OCI-M2 (cell line): ENCODE measurements around the gene SLC22A14.
"Not testable (repeated sequence)": the region's sequence is repeated elsewhere in the genome, so short reads cannot be mapped to it uniquely, and the experiment has no call there.

Source experiments
- DNase-seq: peaks from one replicate; lab custom pipeline; 2025; ENCODE audit not compliant: unreplicated experiment; lab: John Stamatoyannopoulos, UW

Gene SLC22A14

GRCh38 chr3:38281895-38282686, at the start of gene SLC22A14:
Gene SLC22A14, plus strand, starts transcription at chr3:38282294. Its CDS starts 23,733 bp downstream, at chr3:38306027.
- DNase-seq: no peak

GRCh38 chr3:38232701-38233100, 49.4 kb upstream of the SLC22A14 start:
- DNase-seq: no peak

GRCh38 chr3:38235466-38235865, 46.6 kb upstream of the SLC22A14 start:
- DNase-seq: no peak

DNA sequence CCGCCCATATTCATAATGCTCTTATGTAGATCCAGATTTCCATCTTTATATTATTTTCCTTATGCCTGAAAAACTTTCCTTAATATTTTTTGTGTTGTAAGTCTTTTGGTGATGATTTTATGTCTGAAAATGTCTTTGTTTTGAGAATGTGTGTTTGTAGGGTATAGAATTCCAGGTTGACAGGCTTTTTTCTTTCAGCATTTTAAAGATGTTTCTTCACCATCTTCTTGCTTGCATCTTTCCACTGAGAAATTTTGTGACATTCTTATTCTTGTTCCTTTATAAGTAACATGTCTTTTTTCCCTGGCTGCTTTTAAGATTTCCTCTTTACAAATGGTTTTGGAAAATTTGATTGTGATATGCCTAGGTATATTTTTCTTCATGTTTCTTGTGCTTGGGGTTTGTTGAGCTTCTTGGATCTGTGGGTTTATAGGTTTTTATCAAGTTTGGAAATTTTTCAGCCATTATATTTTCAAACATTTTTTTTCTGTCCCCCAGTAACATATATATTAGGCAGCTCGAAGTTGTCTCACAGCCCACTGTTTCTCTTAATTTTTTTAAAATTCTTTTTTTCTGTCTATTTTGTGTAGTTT, 43.6 kb upstream of the SLC22A14 start:
- DNase-seq: no peak

DNA sequence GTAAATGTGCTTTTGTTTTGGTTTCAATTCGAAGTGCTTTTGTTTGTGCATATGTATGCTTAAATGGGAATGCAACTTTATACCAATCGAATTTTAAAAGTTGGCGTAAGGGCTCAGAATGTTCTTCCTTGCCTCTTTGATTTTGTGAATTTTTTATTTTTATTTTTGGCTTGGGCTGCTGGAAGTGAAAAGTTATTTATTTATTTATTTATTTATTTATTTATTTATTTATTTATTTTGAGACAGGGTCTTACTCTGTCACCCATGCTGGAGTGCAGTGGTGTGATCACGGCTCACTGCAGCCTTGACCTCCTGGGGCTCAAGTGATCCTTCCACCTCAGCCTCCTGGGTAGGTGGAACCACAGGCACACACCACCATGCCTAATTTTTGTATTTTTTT, 39.3 kb upstream of the SLC22A14 start:
- DNase-seq: not testable (repeated sequence)

DNA sequence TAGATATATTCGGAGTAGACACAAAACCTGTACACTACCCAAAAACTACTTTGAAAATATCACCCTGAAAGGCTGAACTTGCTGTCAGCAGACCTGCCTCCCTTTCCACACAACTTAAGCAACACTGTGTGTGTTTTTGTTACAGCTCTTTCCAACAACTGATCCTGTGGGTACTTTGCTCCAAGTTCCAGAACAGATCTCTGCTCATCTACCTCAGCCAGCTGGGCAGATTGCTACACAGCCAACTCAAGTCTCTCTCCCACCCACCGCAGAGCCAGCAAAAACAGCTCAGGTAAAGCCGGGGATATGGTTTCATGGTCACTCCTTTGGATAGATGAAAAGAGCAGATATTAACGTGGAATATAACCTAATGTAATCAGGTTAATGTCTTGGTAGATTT, 36.2 kb upstream of the SLC22A14 start:
- DNase-seq: no peak

DNA sequence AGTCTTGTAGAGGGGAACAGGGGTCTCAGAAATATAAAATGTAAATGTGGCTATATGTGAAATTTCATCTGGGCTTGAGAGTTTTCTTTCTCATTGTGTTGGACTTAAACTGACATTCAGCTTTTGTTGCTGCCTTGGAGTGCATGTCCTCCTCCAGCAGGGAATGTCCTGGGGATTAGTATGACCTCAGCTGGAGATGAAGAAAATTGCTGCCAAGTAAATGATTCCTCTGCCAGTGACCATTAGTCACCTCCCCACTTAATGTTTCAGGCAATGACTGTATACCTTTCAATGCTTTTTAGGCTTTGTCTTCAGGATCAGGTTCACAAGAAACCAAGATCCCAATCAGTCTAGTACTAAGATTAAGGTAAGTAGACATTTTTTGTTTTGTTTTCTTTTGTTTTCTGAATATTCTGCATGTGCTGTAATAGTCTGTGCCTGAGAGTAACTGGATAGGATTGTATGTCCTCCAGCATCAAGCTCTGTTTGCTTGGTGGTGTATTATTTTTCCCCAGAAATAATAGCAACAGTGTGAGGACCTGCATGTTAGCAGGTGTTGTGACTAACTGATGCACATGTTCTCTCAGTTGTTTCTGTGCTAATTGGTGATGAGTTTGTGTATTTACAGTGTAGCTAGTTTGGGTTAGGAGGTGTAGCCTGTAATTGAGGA, 34.6 kb upstream of the SLC22A14 start:
- DNase-seq: no peak

GRCh38 chr3:38250198-38250597, 31.9 kb upstream of the SLC22A14 start:
- no peak for DNase-seq

DNA sequence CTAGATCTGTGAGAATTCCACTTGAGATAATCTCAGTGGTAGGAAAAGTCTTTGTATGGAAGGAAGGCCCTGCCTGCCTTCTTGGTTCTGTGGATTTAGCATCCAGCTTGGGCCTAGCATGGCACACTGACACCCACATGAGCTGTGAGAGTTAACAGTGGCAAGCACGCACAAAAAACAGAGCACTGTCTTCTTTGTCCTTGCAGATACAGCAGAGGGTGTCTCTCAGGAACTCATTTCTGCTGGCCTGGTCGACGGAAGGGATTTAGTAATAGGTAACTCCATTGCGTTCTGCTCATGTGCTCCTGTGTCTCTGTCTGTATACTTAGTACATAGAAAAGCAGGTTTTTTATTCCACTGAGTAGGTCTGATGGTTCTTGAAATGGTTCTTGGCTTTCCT, 30.9 kb upstream of the SLC22A14 start:
- DNase-seq: no peak

DNA sequence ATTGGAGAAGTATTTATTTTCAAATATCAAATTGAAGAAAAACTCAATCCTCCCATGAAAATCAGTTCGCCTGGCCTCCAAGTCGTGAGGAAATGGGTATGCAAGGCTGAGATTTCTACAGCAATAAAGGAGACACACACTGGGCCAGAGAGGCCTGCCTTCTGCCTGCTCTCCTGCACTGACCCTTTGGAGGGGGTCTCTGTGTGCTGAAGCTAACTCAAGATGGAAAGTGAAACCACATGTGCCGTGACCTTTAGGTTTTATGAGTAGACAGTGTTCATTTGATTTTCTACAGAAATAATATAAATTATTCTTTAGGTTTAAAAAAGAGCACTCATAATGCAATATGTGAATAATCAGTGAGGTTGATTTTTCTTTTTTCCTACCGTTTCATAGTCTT, 28.4 kb upstream of the SLC22A14 start:
- no peak for DNase-seq

GRCh38 chr3:38254872-38255271, 27.2 kb upstream of the SLC22A14 start:
- no peak for DNase-seq

DNA sequence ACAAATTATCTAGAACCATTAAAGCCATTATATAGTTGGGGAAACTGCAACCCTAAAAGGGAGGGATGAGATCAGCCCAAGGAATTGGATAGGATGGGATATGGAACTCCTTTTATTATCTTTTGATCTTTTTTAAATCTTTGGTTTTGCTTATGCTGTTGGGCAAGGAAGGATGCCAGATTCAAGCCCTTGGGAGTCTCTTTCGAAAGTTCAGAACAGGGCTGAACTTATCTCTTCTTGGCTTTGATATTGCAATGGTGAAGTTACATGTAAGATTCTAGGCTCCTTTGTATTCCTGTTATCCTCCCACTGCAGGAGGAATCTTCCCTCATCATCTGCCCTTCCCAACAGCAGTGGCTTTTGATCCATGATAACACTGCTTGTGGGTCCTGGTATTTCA, 26.5 kb upstream of the SLC22A14 start:
- DNase-seq: no peak

DNA sequence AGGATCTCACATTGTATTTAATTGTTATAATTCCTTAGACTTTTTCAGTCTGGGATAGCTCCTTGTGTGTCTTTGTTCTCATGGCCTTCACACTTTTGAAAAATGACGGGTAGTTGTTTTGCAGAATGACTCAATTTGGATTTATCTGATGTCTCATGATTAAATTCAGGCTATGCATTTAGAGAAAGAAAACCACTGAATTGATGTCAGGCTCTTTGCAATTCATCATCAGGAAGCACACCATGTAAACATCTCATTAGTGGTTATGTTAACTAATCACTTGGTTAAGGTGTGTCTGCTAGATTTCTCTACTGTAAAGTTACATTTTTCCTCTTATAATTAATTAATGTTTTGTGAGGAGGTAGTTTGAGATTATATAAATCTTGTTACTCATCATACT, 24.5 kb upstream of the SLC22A14 start:
- DNase-seq: no peak

DNA sequence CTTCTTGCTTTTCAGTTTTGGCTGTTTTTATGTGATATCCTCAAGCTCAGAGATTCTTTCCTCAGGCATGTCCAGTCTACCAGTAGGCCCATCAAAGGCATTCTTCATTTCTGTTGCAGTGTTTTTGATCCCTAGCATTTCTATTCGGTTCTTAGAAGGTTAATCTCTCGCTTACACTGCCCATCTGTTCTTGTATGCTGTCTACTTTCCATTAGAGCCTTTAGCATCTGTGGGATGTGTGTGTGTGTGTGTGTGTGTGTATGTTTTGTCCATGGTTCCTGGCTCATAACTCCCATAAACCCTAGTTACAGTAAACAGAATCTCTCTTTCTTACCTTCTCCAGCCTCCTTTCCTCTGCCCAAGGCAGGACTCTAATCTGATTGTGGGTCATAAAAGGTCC, 21.6 kb upstream of the SLC22A14 start:
- no peak for DNase-seq

DNA sequence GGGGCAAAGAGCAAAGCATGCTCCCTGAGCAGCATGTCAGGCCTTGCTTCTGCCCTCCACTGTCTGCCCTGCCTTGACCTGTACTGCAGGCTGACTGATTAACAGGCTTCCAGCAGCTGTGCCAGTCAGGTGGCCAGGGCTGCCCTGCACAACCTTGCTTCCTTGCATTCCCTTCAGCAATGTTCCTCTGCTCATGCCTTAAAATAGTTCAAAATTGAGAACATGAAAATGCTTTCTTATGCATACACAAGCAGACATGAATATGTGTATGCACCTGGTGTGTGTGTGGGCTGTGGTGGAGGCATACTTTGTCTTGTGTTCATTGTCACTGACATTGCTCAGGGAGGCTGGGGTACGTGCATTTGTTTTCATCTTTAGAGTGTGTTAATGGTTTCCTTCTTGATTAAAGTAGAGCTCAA, 17.7 kb upstream of the SLC22A14 start:
- DNase-seq: no peak

DNA sequence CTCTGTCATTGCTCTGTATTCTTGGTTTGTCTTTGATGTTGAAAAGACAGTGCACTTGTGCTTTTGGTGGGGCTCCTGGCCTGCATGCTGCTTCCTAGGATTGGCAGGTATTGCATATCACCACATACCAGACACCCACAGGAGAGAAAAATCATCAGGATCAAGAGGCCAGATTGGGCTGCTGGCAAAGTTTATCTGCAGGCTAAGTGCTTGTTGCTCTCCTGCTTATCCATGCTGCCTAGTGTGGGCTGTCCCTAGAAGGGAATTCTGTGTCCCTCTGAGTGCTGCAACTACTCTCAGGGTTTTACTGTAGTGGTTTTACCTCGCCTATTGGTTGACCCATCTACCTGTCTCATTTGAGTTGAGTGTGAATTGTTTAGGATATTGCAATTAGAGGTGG, 17.3 kb upstream of the SLC22A14 start:
- DNase-seq: no peak

DNA sequence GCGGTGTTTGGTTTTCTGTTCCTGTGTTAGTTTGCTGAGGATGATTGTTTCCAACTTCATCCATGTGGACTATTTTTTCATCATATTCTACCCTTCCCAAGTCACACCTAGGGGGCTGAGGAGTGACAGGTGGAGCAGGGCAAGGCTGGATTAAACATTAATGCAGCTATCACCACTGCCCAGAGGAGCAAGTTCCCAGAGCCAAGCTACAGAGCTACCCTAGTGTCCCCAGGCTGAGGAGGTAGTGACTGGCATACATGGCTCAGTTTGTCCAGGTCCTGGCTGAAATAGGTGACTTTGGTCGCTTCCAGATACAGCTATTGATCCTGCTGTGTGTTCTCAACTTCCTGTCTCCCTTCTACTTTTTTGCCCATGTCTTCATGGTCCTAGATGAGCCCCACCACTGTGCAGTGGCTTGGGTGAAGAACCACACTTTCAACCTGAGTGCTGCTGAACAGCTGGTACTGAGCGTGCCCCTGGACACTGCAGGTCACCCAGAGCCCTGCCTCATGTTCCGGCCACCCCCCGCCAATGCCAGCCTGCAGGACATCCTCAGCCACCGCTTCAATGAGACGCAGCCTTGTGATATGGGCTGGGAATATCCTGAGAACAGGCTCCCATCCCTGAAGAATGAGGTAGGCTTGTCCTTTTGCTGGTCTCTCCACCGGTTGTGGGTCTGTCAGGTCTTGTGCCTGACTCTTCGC, 16.3 kb upstream of the SLC22A14 start, which contains the start of gene SLC22A13:
Gene SLC22A13 (plus strand): TSS at position 209 of the 704 bp plus-strand sequence. CDS start 49 bp downstream, at position 258.
- DNase-seq: no peak

- no peak for DNase-seq
These were observed 15.3 kb upstream of the SLC22A14 start for GRCh38 chr3:38266810-38267209.

GRCh38 chr3:38267662-38268061, 14.4 kb upstream of the SLC22A14 start:
- DNase-seq: no peak

- no peak for DNase-seq
These were observed 14.0 kb upstream of the SLC22A14 start for GRCh38 chr3:38268087-38268486.

DNA sequence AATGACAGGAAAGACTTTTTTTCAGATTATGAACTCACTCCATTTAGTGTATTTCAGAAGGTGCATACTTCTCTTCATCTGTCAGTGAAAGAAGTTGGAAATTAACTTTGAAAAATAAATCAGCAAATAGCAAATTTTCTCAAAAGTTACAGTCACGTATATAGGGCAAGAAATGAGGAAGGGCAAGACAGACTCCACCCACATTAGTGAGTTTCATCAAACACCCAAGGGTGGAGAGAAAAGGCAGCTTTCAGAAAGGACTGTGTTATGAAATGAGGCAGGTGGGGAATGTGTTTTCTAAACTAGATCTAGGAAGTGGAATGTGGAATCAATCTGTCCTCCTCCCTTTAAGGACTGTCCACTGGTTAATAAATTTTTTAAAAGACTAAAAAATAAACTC, 13.6 kb upstream of the SLC22A14 start:
- DNase-seq: no peak
